Hepatocyte (in vitro differentiated cells): ENCODE results near the gene R3HDM4.

ENCODE experiments used
- CTCF ChIP-seq: fragments of 200-600 bp; sonication (generic); IDR thresholded peaks from 2 replicates; pipeline ENCODE4 v1.5.1; 2016; ENCODE audit warnings: antibody characterized with exemption, mild to moderate bottlenecking; ENCODE audit not compliant: poor library complexity
- EZH2 ChIP-seq: fragments of 200-600 bp; sonication (generic); IDR thresholded peaks from 2 replicates; pipeline ENCODE4 v1.6.1; 2016; ENCODE audit warnings: antibody characterized with exemption, mild to moderate bottlenecking, borderline replicate concordance
- EZH2phosphoT487 ChIP-seq: fragments of 200-600 bp; sonication (generic); IDR thresholded peaks from one replicate; pipeline ENCODE4 v1.6.1; 2018; ENCODE audit warnings: antibody characterized with exemption, mild to moderate bottlenecking, low read depth, moderate library complexity; ENCODE audit not compliant: unreplicated experiment, severe bottlenecking

GRCh38 chr19:869245-870177 lies 43.5 kb downstream of the R3HDM4 start:
- TF ChIP-seq CTCF (no peak), EZH2 (no peak), EZH2phosphoT487 (no peak)
